KMS-11 (cell line): ENCODE data around the gene PCP2.

Experiments
- H2AFZ ChIP-seq: fragments of 200-600 bp; sonication (generic); 2 replicates; pipeline ENCODE4 v1.6.1; 2016; ENCODE audit warnings: antibody characterized with exemption, mixed run types, low read depth
- H3K27ac ChIP-seq: fragments of 200-600 bp; sonication (generic); 2 replicates; pipeline ENCODE4 v1.6.1; 2016; ENCODE audit warnings: mild to moderate bottlenecking, mixed run types
- H3K27me3 ChIP-seq: fragments of 200-600 bp; sonication (generic); 2 replicates; pipeline ENCODE4 v1.6.1; 2017; ENCODE audit warnings: mild to moderate bottlenecking, low read depth, mixed run types, moderate library complexity; ENCODE audit not compliant: insufficient read depth
- H3K36me3 ChIP-seq: fragments of 200-600 bp; sonication (generic); 2 replicates; pipeline ENCODE4 v1.6.1; 2017; ENCODE audit warnings: mild to moderate bottlenecking, mixed run types; ENCODE audit not compliant: insufficient read depth
- H3K4me1 ChIP-seq: fragments of 200-600 bp; sonication (generic); 2 replicates; pipeline ENCODE4 v1.6.1; 2016; ENCODE audit warnings: mild to moderate bottlenecking, low read depth, mixed run types; ENCODE audit not compliant: poor library complexity, severe bottlenecking
- H3K4me2 ChIP-seq: fragments of 200-600 bp; sonication (generic); 2 replicates; pipeline ENCODE4 v1.7.0; 2016; ENCODE audit warnings: mild to moderate bottlenecking, mixed run types
- H3K4me3 ChIP-seq: fragments of 200-600 bp; sonication (generic); IDR thresholded peaks from 2 replicates; pipeline ENCODE4 v1.6.1; 2017; ENCODE audit warnings: low read depth, low read length, mixed read lengths; ENCODE audit not compliant: insufficient read depth
- H3K79me2 ChIP-seq: fragments of 200-600 bp; sonication (generic); 2 replicates; pipeline ENCODE4 v1.6.1; 2016; ENCODE audit warnings: low read depth, mixed run types; ENCODE audit not compliant: insufficient read depth
- H3K9ac ChIP-seq: fragments of 200-600 bp; sonication (generic); 2 replicates; pipeline ENCODE4 v1.6.1; 2016; ENCODE audit warnings: mild to moderate bottlenecking, mixed run types
- H4K20me1 ChIP-seq: fragments of 200-600 bp; sonication (generic); 2 replicates; pipeline ENCODE4 v1.6.1; 2016; ENCODE audit warnings: mild to moderate bottlenecking, mixed run types; ENCODE audit not compliant: insufficient read depth
- TF ChIP-seq, protein P1 (sequence below): fragments of 200-600 bp; sonication (generic); conservative IDR thresholded peaks from 2 replicates; pipeline ENCODE4 v1.6.1; 2017; ENCODE audit warnings: low read depth, mild to moderate bottlenecking, antibody characterized with exemption, low read length, moderate library complexity, mixed read lengths

Gene PCP2

DNA sequence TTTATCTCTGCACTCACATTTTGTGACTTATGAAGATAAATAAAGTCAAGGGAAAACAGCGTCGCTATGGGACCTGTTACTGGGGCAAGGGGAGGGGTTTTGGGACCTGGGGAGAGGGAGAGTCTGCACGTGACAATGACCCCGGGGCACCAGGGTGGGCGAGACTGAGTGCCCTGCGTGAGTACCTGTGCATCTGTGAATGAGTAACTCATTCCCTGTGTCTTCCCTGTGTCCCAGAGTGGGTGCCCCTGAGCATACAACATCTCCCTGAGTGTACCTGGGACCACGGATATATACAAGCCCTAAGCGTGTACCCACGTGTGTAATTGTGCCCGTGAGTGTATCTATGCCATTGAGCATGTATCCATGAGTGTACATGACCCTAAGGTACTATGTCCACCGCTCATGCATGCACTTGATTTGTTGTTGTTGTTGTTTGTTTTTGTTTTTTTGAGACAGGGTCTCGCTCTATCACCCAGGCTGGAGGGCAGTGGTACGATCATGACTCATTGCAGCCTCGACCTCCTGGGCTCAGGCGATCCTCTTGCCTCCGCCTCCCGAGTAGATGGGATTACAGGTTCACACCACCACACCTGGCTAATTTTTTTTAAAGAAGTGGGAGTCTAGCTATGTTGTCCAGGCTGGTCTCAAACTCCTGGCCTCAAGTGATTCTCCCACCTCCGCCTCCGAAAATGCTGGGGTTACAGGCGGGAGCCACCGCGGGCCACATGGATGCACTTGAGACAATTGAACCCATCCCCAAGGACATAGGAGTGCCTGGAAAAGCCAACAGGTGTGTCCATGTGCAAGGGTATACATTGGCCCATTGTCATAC lies 46.5 kb upstream of the PCP2 start:
- TF ChIP-seq, protein P1, sequence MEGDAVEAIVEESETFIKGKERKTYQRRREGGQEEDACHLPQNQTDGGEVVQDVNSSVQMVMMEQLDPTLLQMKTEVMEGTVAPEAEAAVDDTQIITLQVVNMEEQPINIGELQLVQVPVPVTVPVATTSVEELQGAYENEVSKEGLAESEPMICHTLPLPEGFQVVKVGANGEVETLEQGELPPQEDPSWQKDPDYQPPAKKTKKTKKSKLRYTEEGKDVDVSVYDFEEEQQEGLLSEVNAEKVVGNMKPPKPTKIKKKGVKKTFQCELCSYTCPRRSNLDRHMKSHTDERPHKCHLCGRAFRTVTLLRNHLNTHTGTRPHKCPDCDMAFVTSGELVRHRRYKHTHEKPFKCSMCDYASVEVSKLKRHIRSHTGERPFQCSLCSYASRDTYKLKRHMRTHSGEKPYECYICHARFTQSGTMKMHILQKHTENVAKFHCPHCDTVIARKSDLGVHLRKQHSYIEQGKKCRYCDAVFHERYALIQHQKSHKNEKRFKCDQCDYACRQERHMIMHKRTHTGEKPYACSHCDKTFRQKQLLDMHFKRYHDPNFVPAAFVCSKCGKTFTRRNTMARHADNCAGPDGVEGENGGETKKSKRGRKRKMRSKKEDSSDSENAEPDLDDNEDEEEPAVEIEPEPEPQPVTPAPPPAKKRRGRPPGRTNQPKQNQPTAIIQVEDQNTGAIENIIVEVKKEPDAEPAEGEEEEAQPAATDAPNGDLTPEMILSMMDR, result no peak
- H3K27ac ChIP-seq, result no peak overlapping the region
- peak overlapping the region; percentile 93 for H2AFZ ChIP-seq
- no peak overlapping the region; the same call in 1 of the 2 replicates for H3K9ac ChIP-seq
- no peaks in the 10 kb centered on the region for H3K4me1 ChIP-seq
- peak overlapping the region; percentile 39 for H3K4me2 ChIP-seq
- H4K20me1 ChIP-seq, result no peaks in the 10 kb centered on the region
- peaks cover 33% of the 10 kb centered on the region for H3K27me3 ChIP-seq
- no peaks in the 10 kb centered on the region for H3K36me3 ChIP-seq
- H3K79me2 ChIP-seq, result no peaks in the 10 kb centered on the region
- no peak overlapping the region for H3K4me3 ChIP-seq

DNA sequence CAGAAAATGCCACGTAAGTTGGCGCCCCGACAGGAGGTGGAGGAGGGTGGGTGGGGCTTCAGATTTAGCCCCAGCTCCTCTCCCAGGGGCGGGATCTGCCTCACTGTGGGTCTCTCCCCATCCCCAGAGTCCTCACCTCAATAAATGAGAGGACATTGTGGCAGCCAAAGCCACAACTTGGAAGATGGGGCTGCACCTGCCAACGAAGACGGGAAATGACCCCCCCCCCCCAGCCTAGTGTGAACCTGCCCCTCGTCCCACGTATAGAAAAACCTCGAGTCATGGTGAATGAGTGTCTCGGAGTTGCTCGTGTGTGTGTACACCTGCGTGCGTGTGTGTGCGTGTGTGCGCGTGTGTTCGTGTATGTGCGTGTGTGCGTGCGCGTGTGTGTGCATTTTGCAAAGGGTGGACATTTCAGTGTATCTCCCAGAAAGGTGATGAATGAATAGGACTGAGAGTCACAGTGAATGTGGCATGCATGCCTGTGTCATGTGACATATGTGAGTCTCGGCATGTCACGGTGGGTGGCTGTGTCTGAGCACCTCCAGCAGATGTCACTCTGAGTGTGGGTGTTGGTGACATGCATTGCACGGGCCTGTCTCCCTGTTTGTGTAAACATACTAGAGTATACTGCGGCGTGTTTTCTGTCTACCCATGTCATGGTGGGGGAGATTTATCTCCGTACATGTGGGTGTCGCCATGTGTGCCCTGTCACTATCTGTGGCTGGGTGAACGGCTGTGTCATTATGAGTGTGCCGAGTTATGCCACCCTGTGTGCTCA lies 45.6 kb upstream of the PCP2 start:
- Histone ChIP-seq H3K9ac (no peak overlapping the region), H3K36me3 (no peaks in the 10 kb centered on the region), H4K20me1 (no peaks in the 10 kb centered on the region), H3K4me1 (no peaks in the 10 kb centered on the region), H3K4me3 (no peak overlapping the region), H3K27ac (no peak overlapping the region), H3K4me2 (no peak overlapping the region), H2AFZ (no peak overlapping the region), H3K79me2 (no peaks in the 10 kb centered on the region), H3K27me3 (peaks cover 40% of the 10 kb centered on the region)
- TF ChIP-seq, protein P1, result no peak

DNA sequence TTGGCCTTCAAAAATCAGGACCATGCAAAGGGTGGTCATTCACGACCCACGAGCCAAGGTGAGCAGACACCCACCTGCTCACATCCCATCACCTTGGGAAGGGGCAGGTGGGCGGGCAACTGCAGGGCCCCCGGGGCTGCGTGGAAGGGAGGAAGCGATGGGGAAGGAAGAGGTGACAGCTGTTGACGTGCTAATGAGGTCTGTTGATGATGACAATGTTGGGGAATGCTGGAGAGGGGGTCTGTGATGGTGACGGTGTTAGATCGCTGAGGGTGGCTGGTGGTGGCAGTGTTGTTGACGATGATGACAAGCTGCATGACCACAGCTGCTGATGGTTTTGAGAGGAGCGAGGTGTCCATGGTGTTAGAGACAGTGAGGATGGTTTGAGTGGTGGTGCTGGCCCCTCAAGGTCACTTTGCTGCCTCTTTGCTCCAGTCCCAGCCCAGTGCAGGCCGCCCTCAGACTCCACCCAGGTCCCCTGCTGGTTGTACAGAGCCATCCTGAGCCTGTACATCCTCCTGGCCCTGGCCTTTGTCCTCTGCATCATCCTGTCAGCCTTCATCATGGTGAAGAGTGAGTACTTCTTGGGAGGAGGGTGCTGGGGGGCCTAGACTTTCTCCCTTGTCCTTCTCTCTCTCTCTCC lies 44.3 kb upstream of the PCP2 start:
- TF ChIP-seq, protein P1, result no peak
- H3K9ac ChIP-seq, result no peak overlapping the region
- no peak overlapping the region for H3K27ac ChIP-seq
- H3K4me2 ChIP-seq, result no peak overlapping the region
- H3K36me3 ChIP-seq, result no peaks in the 10 kb centered on the region
- H3K79me2 ChIP-seq, result no peaks in the 10 kb centered on the region
- H4K20me1 ChIP-seq, result no peaks in the 10 kb centered on the region
- no peak overlapping the region for H2AFZ ChIP-seq
- H3K4me1 ChIP-seq, result no peaks in the 10 kb centered on the region
- H3K27me3 ChIP-seq, result peaks cover 49% of the 10 kb centered on the region
- no peak overlapping the region for H3K4me3 ChIP-seq

DNA sequence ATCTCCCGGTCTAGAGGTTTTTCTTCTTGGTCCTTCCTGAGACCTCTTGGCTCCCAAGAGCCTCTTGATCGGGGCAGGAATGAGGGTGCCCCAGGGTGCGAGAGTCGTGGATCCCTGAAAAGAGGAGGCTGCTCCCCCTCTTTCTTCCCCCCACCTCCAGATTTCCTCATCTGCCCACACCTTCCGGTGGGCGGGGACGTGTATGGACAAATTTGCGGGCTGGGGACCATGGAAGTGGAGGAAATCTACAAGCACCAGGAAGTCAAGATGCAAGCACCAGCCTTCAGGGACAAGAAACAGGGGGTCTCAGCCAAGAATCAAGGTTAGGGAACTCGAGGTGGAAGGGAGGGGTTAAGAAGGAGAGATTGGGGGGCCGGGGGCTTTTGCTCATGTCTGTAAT lies 43.3 kb upstream of the PCP2 start, which contains the start of gene MCEMP1:
MCEMP1 (plus strand) TSS at position 237 of the 400 bp plus-strand sequence; CDS start at position 268, 31 bp downstream.
- Histone ChIP-seq H3K9ac (no peak within 1 kb of the TSS), H3K4me1 (no peaks in the 10 kb centered on the region), H3K4me2 (no peak within 1 kb of the TSS), H3K27me3 (peaks cover 54% of the 10 kb centered on the region), H3K27ac (no peak within 1 kb of the TSS), H4K20me1 (no peaks in the 10 kb centered on the region), H2AFZ (no peak within 1 kb of the TSS), H3K36me3 (no peaks in the 10 kb centered on the region), H3K4me3 (no peak within 1 kb of the TSS), H3K79me2 (no peaks in the 10 kb centered on the region)
- TF ChIP-seq, protein P1, result no peak
